GM12874 (cell line): ENCODE results near the gene TACC3.

Experiments used
- TF ChIP-seq, protein P1 (sequence below): IDR thresholded peaks from 2 replicates; pipeline ENCODE4 v1.5.1; 2011; ENCODE audit warnings: low read depth, mild to moderate bottlenecking, control low read depth, low read length, moderate library complexity; ENCODE audit not compliant: insufficient read depth

The TACC3 gene

DNA sequence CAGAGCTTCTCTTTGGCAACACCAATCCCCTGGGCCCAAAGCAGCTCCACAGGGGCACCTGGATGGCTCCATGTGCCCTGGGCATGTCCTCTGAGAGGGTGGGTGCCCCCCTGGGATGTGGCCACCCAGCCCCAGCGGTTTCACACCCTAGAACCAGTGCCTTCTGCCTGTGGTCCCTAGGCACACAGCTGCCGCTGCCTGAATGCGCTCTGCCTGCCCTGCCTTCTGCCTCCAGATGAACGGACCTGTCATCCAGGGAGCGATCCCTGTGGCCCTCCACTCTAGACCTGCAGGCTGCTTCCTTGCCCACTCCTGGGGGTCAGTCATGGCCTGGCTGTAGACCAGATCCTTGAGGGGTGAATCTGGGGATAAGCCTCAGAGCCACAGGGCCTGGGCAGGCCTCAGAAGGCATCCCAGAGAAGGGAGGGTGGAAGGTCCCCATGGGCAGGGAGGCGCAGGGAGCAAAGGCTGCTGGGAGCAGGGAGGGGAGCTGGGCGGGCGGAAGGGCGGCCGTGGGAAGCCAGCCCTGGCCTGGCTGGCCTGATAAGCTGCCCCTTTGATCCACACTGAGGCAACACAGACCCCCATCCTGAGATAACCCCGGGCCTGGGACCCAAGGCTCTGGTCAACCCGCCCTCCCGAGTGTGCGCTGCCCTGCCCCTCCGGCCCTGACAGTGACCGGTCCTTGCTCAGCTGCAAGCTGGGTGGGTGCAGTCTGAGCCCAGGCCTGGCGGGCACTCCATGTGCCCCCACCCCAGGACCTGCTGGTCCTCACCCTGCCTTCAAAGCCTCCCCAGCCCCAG is 63.7 kb downstream of the TACC3 start:
- TF ChIP-seq, protein P1, sequence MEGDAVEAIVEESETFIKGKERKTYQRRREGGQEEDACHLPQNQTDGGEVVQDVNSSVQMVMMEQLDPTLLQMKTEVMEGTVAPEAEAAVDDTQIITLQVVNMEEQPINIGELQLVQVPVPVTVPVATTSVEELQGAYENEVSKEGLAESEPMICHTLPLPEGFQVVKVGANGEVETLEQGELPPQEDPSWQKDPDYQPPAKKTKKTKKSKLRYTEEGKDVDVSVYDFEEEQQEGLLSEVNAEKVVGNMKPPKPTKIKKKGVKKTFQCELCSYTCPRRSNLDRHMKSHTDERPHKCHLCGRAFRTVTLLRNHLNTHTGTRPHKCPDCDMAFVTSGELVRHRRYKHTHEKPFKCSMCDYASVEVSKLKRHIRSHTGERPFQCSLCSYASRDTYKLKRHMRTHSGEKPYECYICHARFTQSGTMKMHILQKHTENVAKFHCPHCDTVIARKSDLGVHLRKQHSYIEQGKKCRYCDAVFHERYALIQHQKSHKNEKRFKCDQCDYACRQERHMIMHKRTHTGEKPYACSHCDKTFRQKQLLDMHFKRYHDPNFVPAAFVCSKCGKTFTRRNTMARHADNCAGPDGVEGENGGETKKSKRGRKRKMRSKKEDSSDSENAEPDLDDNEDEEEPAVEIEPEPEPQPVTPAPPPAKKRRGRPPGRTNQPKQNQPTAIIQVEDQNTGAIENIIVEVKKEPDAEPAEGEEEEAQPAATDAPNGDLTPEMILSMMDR, result no peak

DNA sequence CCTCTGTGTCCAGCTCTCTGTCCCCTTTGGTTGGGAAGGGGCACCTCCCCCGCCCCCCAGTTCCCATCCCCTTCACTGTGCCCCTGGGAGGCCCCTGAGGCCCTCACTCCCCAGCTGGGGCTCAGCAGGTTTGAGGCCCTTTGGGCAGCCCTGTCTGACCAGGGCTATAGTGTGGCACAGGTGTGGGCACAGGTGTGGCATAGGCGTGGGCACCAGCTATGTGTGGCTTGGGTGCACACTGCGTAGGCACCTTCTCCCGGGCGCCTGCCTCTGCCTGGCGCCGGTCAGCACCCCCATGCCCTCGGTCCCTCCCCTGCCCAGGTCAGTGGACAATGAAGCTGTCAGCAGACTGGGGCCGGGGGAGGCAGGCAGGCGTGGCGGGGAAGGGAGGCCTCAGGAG is 64.3 kb downstream of the TACC3 start:
- TF ChIP-seq, protein P1, result no peak

DNA sequence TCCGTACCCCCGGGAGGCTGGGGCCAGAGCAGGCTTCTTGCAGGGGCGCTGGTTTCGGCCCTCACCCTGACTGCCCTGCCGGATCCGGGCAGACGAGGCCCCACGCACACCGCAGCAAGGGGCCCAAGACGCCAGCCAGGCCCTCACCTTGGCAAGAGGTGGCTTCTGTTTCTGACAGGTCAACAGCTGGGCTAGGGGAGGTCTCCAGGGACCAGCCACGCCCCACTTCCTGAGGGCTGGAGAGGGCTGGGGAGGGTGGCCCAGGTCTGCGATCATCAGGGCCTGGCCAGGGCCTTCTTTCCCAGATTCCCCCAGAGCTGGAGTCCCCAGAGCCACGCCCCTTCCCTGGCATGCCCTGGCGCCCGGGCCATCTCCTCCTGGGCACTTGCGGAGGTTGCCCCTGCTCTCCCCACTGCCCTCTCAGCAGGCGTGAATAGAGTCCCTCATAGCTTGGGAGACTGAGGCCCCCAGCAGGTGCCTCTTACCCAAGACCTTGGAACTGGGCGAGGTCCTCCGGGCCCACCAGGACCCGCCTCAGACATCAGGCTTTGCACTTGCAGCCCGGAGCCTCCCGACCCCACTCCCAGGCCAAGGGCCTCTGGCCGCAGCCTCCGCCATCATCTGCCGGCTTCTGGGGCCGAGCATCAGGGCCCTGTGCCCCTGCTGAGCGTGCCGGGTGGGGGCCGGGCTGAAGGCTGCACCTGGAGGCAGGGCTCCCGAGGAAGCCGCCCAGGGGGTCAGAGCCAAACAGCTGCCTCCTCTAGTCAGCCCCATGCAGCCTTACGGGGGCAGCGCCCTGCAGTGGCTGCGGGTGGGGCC is 65.4 kb downstream of the TACC3 start:
- TF ChIP-seq, protein P1, result no peak

DNA sequence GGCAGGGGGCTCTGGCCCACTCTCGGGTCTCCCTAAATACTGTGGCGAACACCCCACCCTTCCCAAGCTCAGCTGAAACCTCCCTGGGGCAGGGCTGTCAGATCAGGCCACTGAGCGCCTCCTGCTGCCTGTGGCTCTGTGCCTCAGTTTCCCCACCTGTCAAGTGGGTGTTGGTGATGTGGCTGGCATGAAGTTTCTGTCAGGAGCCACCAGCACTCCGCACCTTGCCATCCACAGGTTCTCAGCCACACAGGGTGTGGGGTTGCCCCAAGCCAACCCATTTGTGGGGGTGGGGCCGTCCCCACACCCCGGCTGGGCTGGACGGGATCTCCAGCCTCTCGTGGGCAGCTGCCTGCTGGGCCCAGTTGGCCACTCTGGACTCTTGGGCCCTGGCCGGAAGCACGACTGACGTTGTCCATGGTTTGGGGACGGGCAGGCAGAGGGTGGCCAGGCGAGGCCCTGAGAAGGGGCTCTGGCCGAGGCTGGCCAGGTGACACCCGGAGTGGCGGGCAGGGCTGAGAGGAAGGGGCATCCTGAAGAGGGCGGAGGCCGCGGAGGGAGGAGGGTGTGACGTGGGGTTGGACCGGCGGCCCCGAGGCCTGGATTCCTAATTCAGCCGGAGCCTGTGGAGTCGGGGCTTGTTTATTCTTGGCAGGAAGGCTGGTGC is 66.2 kb downstream of the TACC3 start:
- TF ChIP-seq, protein P1, result no peak

DNA sequence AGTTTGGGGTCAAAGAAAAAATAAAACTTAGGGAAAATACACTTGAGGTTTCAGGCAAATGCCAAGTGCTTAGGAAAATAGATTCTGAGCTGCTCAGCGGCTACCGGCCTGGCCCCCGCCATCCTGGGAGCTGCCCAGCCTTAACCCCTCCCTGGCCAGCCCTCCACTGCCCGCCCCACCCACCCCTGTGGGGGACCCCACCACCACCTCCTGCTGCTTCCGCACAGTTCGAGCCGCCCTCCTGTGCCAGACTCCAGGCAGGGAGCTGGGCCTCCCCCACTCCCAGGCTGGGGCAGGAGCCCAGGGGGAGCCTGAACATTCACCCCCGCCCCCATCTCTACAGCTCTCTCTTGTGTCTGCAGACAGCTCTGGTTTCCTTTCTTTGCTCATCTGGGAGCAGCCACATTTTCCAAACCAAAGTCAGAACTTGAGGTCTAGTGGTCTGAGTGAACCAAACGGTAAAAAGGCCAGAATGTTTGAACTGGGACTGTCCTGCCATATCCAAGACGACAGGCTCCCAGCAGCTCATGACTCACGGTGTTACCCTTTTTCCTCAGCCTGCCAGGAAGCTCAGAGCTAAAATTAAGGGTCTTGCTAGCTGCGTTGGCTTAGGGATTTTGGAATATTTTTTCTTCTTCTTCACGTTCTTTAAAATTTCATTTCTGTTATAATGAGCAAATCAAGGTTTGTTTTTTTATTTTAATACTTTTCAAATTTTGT is 67.1 kb downstream of the TACC3 start:
- TF ChIP-seq, protein P1, result no peak

DNA sequence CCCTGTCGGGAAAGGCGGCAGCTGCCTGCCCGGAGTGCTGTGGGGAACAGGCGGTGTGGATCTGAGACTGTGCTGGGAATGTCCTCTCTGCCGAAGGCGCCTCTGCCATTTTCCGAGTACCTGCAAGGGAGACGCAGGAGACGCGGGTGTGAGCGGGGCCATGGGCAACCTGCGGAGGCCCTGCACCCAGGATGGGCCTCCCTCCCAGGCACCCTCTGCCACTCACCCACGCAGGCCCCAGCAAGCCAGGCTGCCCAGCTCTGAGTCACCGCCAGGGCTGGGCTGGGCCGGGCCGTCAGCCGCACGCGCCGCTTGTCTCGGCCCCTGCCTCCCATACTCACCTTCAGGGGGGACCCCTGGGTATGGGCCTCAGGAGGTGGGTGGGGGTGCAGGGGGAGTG is 68.2 kb downstream of the TACC3 start:
- TF ChIP-seq, protein P1, result no peak
